GM20000 (cell line): ENCODE measurements around the gene FGF21.

Experiments used
- DNase-seq: peaks from one replicate; pipeline ENCODE4 v3.0.0; 2012; ENCODE audit warnings: low spot score
- TF ChIP-seq, protein P1 (sequence below): IDR thresholded peaks from 2 replicates; pipeline ENCODE4 v1.5.1; 2012; ENCODE audit warnings: mild to moderate bottlenecking, control low read depth; ENCODE audit errors: extremely low read depth, missing control alignments

Gene FGF21

DNA sequence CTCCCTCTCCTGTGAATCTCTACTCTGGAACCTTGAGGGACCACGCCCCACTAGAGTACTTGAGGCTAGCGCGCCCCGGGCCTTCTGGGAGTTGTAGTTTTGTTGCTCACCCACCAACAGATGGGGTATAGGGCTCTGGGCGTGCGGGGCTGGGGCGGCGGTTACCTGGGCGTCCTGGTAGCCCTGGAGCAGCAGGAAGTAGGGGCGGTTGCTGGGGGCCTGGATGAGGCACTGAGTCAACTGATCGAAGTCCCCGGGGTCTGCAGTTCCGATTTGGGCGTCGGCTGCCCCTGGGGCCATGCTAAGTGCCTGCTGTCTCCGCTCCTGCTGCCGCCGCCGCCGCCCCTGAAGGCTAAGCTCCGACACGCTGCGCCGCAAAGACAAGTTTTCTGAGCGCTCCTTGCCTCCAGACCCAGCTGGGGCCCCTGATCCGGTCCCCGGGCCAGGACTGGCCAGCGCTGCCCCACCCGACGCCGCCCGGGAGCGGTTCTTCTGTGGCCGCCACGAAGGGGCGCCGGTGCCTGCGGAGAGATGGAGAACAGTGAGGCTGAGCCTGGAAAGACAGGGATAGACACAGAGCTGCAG lies 20.2 kb upstream of the FGF21 start:
- TF ChIP-seq, protein P1, sequence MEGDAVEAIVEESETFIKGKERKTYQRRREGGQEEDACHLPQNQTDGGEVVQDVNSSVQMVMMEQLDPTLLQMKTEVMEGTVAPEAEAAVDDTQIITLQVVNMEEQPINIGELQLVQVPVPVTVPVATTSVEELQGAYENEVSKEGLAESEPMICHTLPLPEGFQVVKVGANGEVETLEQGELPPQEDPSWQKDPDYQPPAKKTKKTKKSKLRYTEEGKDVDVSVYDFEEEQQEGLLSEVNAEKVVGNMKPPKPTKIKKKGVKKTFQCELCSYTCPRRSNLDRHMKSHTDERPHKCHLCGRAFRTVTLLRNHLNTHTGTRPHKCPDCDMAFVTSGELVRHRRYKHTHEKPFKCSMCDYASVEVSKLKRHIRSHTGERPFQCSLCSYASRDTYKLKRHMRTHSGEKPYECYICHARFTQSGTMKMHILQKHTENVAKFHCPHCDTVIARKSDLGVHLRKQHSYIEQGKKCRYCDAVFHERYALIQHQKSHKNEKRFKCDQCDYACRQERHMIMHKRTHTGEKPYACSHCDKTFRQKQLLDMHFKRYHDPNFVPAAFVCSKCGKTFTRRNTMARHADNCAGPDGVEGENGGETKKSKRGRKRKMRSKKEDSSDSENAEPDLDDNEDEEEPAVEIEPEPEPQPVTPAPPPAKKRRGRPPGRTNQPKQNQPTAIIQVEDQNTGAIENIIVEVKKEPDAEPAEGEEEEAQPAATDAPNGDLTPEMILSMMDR, result no peak
- no peak for DNase-seq

DNA sequence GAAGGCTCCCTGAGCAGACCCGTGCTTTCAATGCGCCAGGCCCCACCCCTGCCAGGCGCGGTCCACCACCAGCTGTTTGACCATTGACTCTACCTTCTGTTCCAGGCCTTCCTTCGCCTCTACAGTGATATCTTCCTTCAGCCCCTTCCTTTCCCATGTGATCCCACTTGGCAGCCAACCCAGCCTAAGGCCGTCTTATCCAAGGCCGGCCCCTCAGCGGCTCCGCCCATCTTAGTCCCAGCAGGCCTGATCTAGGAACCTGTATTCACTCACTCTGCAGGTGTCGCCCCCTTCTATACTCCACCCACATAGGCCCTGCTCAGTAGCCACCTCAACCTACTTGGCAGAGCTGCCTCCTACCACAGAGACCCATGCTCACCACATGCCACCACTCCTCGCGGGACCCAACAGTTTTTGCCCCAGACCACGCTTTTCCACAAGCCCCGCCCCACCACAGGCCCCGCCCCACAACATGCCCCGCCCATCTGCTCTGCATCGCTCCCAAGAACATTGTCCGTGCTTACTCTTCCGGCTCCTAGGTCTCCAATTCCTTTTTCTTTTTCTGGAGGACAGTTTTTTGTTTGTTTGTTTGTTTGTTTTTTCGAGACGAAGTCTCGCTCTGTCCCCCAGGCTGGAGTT lies 17.8 kb upstream of the FGF21 start:
- no peak for DNase-seq
- TF ChIP-seq, protein P1, result no peak

DNA sequence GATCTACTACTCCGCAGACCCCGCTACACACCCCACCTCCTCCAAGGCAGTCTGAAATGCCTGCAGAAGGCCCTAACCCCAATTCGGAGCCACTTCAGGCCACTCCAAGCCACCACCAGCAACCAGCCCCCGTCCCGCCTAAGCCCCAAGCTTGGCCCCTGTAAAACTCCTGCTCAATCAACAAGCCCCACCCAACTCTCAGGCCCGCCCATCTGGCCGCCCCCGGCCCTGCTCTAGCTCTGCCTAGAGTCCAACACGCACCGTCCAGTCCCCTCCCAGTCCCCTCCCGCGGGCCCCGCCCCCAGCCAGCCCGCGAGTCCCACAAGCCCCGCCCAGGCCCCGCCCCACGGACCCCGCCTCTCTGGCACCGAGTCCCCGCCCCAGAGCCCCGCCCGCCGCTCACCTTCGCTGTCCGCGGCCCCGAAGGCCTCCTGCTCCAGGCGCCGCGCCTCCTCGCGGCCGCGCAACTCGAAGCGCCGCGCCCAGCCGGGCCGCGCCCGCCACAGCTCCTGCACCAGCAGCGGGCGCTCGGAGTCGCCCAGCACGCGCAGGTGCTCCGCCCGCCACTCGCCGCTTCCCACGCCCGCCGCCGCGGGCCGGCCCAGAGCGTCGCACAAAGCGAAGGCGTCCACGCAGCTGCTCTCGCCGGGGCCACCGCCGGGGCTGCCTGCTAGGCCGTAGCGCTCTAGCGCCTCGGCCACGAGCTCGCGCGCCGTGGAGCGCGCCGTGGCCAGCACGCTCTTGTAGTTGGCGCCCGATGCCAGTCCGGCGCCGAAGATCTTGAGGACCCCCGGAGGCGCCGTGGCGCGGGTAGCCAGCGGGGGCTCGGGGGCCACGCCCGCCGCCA lies 16.5 kb upstream of the FGF21 start:
- TF ChIP-seq, protein P1, result peak; percentile 61
- peak; percentile 100 for DNase-seq

DNA sequence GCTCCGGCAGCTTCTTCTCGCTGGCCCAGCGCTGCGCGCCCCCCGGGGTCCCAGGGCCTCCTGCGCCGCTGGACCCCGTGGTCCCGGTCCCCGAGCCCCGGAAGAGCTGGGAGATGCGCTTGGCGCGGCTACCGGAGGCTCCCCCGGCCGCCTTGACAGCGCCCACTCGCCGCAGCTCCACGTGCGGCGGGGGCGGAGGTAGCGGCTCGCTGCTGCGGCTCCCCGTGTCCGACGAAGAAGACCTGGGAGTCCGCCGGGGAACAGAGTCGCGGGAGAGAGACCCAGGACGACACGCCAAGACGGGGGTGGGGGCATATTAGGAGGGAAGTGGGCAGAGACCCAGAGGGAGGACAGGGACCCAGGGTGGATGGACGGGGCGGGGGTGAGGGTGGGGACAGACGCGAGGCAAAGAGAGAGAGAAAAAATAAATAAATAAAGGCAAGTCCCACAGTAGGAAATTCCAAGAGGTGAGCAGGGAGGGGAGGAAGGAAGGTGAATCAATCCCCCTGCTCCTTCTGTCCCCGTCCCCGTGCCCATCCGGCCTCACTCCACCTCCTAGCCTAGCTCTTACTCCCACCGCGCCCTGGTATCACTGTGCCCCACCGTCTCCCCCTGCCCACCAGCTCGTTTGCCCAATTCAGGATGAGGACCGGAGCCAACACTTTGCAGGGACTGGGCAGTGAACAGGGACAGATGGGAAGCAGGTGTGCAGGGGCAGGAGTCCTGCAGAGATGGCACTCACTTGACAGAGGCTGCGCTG lies 15.7 kb upstream of the FGF21 start:
- TF ChIP-seq, protein P1, result no peak
- DNase-seq, result no peak

DNA sequence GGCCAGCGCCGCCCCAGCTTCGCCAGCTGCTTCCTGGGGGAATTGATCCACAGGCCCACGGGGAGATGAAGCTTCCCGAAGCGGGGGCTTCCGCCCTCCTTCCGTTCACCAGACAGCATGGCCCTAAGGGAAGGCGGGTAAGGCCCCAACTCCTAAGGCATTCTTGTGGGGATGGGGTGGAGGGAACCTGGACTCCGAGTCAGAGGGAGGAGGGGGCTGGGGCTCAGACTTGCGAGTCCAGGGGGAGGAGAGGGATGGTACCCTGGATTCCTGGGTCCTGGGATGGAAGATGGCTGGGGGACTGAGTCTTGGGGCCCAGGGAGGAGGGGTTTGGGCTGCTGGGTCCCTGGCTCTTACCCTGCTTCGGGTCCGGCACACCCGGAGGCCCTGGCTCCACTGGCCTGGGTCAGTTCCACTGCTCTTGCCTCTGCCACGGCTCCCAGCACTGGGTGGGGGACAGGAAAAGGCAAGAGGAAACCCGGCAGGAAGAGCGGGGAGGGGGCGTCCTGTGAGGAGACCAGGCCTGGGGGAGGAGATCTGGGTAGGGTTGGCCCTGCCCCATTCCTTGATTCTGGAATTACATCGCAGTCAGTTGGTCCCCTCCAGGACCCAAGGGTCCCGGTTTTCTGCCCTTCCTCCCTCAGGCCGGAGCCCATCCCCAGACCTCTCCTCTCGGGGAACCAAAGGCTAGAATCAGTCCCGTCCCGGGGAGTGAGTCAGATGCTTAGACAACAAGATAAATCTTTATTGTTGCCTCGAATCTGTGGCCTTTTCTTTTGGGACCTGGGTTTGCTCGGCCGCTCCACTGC lies 15.0 kb upstream of the FGF21 start, which contains the start of gene RASIP1:
Gene RASIP1, minus strand, starts transcription at position 447 of the 809 bp plus-strand sequence. Its CDS starts 328 bp downstream, at position 119.
- DNase-seq, result no peak
- TF ChIP-seq, protein P1, result no peak

DNA sequence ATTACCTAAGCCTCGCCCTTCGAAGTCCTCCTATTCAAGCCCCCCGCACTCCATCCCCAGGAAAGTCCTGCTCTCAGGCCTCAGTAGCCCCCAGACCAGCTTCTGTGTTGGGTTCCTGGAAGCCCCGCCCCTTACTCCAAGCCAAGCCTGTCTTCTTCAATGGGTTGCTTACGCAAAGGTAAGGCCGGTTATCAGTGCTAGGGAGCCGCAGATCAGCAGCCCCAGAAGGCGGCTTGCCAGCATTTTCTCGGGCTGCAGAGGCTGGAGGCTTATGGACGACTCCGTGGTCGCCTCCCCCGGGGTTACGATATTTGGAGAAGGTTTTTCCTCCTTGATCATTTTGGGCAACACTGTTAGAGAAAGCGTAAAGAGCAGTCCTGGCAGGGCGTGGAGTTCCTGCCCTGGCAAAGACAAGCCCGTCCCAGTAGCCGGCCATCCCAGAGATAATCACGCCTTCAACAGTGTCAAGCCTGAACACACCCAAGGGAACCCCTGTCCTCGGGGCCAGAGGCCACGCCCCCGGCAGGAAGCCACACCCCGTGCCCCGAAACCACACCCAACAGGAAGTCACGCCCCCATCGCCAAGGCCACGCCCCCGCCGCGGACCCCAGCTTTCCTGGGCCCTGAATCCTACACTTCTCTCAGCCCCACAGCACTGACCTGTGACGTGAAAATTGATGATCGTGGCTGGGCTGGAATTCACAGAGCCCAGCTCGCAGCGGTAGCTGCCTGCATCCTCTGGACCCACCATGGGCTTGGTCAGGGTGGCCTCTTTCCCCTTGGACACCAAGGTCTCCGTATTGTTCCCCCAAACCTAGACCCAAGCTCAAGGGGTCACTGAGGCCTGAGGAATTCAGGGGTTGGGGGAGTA lies 14.0 kb upstream of the FGF21 start:
- TF ChIP-seq, protein P1, result no peak

More for the DNA sequence above, 14.0 kb upstream of the FGF21 start:
- peak; percentile 69 for DNase-seq
